GM12878 (cell line): ENCODE measurements around the gene OGFOD2.

Experiments used
- CHD1 ChIP-seq: IDR thresholded peaks from 2 replicates; pipeline ENCODE4 v1.6.1; 2012; ENCODE audit warnings: low read depth, low read length, improper control_type of control experiment
- CHD2 ChIP-seq: IDR thresholded peaks from 2 replicates; pipeline ENCODE4 v1.6.1; 2011; ENCODE audit warnings: low read depth, low read length, improper control_type of control experiment, borderline replicate concordance
- CTCF ChIP-seq, 3 experiments: IDR thresholded peaks in 2 of 3; conservative IDR thresholded peaks in 1 of 3; 2 replicates each; pipeline ENCODE4 v1.5.1; 2011; ENCODE audit warnings: low read depth in 3 of 3, low read length in 3 of 3, mild to moderate bottlenecking in 3 of 3, control low read depth in 2 of 3, moderate library complexity in 2 of 3, inconsistent platforms in 1 of 3, mixed read lengths in 1 of 3; ENCODE audit not compliant: control insufficient read depth in 2 of 3, insufficient read depth in 1 of 3; ENCODE audit errors: extremely low read depth in 1 of 3
- DPF2 ChIP-seq: fragments of 450-650 bp; IDR thresholded peaks from 2 replicates; pipeline ENCODE4 v1.6.1; 2017; ENCODE audit warnings: mild to moderate bottlenecking
- ETV6 ChIP-seq, 2 experiments: fragments of 450-650 bp in 1 of 2; IDR thresholded peaks in 1 of 2; conservative IDR thresholded peaks in 1 of 2; 2 replicates each; pipeline ENCODE4 v1.6.1; 2014; ENCODE audit warnings: antibody characterized with exemption in 1 of 2, borderline replicate concordance in 1 of 2, low read depth in 1 of 2, mild to moderate bottlenecking in 1 of 2, moderate library complexity in 1 of 2
- GABPA ChIP-seq: IDR thresholded peaks from 2 replicates; pipeline ENCODE4 v1.6.1; 2014; ENCODE audit warnings: antibody characterized with exemption, low read depth, mild to moderate bottlenecking, inconsistent platforms
- MAX ChIP-seq: IDR thresholded peaks from 2 replicates; pipeline ENCODE4 v1.6.1; 2012; ENCODE audit warnings: low read depth, low read length, improper control_type of control experiment
- PML ChIP-seq: IDR thresholded peaks from 2 replicates; pipeline ENCODE4 v1.6.1; 2012; ENCODE audit warnings: low read length, inconsistent platforms
- POLR2A ChIP-seq: IDR thresholded peaks from 2 replicates; pipeline ENCODE4 v1.6.1; 2011; ENCODE audit warnings: low read depth, mild to moderate bottlenecking, low read length
- SIN3A ChIP-seq: IDR thresholded peaks from 2 replicates; pipeline ENCODE4 v1.6.1; 2012; ENCODE audit warnings: low read depth, low read length, improper control_type of control experiment
- SMAD5 ChIP-seq: IDR thresholded peaks from 2 replicates; pipeline ENCODE4 v1.6.1; 2016; ENCODE audit warnings: antibody characterized with exemption, low read depth
- SREBF1 ChIP-seq: IDR thresholded peaks from 2 replicates; pipeline ENCODE4 v1.6.1; 2012; ENCODE audit warnings: mild to moderate bottlenecking, low read length
- SRF ChIP-seq, 2 experiments: IDR thresholded peaks; 2 replicates each; pipeline ENCODE4 v1.6.1; 2011; ENCODE audit warnings: low read depth in 2 of 2, low read length in 2 of 2, mild to moderate bottlenecking in 1 of 2, moderate library complexity in 1 of 2

- no peak for TF ChIP-seq CTCF (IDR thresholded peaks at IDR 0.05 in 2 of 3, conservative IDR thresholded peaks at IDR 0.05 in 1 of 3; ENCODE audit: control insufficient read depth in 2 of 3, extremely low read depth in 1 of 3, insufficient read depth in 1 of 3, low read depth in 3 of 3, low read length in 3 of 3)
- no peak for TF ChIP-seq DPF2
- TF ChIP-seq MAX, result no peak
- TF ChIP-seq PML, result no peak
- TF ChIP-seq SREBF1, result no peak
- TF ChIP-seq GABPA, result no peak
- no peak for TF ChIP-seq ETV6 (conservative IDR thresholded peaks at IDR 0.05 in 1 of 2, IDR thresholded peaks at IDR 0.05 in 1 of 2; ENCODE audit: borderline replicate concordance in 1 of 2, low read depth in 1 of 2)
- no peak for TF ChIP-seq SMAD5
- no peak for TF ChIP-seq CHD1
- no peak for TF ChIP-seq SRF (IDR thresholded peaks at IDR 0.05; ENCODE audit: low read depth in 2 of 2, low read length in 2 of 2)
- TF ChIP-seq POLR2A, result no peak
- TF ChIP-seq CHD2, result no peak
- no peak for TF ChIP-seq SIN3A
Measured at GRCh38 chr12:123028475-123028874, 53.4 kb downstream of the OGFOD2 start.
